GM19240 (cell line): ENCODE results near the gene AP1G2.
"Not testable (repeated sequence)": the region's sequence is repeated elsewhere in the genome, so short reads cannot be mapped to it uniquely, and the experiment has no call there.

Experiments used
- DNase-seq: peaks from one replicate; pipeline ENCODE4 v3.0.0; 2011; ENCODE audit warnings: low spot score; ENCODE audit not compliant: insufficient read length

Gene AP1G2

DNA sequence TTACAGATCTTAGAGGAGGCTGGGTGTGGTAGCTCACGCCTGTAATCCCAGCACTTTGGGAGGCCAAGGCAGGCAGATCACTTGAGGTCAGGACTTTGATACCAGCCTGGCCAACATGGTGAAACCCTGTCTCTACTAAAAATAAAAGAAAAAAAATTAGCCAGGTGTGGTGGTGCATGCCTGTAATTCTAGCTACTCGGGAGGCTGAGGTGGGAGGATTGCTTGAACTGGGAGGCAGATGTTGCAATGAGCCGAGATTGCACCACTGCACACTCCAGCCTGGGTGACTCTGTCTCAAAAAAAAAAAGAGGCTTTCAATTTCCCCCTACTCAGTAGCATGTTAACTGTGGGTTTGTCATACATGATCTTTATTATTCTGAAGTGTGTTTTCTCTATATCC, 26.6 kb upstream of the AP1G2 start:
- not testable (repeated sequence) for DNase-seq

- DNase-seq: no peak
Measured at GRCh38 chr14:23590198-23590597, 22.6 kb upstream of the AP1G2 start.

- DNase-seq: no peak
Measured at GRCh38 chr14:23589606-23590005, 22.0 kb upstream of the AP1G2 start.

DNA sequence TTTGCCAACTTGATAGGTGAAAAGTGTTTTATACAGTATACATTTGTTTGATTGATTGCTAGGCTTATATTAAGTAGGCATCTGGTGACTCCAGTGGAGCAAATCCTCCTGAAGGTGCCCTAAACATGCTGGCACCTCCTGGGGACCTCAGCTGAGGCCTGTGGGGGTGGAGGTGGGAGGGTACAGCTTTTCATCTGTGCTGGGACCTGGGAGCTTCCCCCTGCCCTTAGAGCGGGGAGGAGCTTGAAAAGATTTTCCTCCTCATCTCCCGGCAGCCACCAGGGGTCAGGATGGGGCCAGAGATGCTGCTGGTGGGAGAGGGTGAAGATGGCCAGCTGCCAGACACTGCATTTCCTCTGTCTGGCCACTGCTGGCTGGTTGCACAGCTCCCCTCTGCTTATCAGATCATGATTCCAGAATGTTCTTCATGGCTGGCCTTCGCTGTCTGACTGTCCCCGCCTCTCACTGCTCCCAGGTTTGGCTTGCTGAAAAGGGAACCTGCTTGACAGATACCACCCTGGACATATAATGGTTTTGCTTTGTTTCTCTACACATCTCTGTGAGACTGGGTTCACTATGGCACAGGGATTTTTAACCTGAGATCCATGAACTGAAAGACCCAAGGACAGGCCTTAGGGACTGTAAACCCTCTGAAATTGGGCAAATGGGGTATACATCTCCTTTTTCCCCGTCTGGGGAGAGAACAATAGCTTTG, 21.4 kb upstream of the AP1G2 start:
- DNase-seq: peak; percentile 97

GRCh38 chr14:23584527-23585203, 17.1 kb upstream of the AP1G2 start:
- not testable (repeated sequence) for DNase-seq

DNA sequence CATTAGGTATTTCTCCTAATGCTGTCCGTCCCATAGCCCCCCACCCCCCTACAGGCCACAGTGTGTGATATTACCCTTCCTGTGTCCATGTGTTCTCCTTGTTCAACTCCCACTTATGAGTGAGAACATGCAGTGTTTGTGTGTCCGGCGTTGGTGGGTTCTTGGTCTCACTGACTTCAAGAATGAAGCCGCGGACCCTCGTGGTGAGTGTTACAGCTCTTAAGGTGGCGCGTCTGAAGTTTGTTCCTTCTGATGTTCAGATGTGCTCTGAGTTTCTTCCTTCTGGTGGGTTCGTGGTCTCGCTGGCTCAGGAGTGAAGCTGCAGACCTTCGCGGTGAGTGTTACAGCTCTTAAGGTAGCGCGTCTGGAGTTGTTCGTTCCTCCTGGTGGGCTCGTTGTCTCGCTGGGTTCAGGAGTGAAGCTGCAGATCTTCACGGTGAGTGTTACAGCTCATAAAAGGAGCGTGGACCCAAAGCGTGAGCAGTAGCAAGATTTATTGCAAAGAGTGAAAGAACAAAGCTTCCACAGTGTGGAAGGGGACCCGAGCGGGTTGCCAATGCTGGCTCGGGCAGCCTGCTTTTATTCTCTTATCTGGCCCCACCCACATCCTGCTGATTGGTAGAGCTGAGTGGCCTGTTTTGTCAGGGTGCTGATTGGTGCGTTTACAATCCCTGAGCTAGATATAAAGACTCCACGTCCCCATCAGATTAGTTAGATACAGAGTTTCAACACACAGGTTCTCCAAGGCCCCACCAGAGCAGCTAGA, 16.4 kb upstream of the AP1G2 start:
- DNase-seq: not testable (repeated sequence)

GRCh38 chr14:23582906-23583760, 15.5 kb upstream of the AP1G2 start:
- DNase-seq: no peak

GRCh38 chr14:23580948-23581281, 13.3 kb upstream of the AP1G2 start:
- no peak for DNase-seq

GRCh38 chr14:23580152-23580926, 12.7 kb upstream of the AP1G2 start:
- DNase-seq: no peak

GRCh38 chr14:23579739-23580138, 12.1 kb upstream of the AP1G2 start:
- DNase-seq: no peak

GRCh38 chr14:23579311-23579630, 11.7 kb upstream of the AP1G2 start:
- no peak for DNase-seq

GRCh38 chr14:23578560-23579310, 11.1 kb upstream of the AP1G2 start, which contains the start of gene JPH4:
Gene JPH4, minus strand, starts transcription at chr14:23578790. Its CDS starts 1,337 bp downstream, at chr14:23577453.
- no peak for DNase-seq

DNA sequence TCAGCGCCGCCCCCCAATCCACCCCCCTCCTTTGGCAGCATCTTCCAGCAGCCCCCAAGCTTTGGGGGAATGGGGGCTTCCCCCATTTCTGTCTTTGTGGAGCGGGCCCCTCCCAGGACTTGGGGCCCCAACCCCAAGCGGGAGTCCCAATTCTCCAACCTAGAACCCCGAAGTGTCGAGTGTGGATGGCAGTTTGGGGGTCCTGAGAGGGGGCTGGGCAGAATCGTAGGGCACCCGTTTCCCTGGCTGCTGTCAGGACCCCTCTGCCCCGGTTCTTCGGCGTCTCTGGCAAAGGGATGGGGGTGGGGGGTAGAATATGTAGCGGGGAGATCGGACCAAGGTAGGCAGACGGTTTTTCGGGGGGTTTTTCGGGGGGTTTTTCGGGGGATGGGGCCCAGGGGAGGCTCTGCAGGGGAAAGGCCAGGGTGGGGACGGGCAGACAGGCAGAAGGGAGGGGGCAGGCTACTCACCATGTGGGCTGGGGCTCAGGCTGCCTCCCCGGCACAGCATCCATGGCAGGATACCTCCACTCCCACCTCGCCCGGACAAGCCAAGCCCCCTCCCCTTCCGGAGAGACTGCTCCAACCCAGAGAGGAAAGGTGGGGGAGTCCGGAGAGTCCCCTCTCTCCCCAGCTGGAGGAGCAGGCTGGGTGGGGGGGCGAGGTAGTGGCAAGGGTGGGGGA, 10.3 kb upstream of the AP1G2 start:
- no peak for DNase-seq

DNA sequence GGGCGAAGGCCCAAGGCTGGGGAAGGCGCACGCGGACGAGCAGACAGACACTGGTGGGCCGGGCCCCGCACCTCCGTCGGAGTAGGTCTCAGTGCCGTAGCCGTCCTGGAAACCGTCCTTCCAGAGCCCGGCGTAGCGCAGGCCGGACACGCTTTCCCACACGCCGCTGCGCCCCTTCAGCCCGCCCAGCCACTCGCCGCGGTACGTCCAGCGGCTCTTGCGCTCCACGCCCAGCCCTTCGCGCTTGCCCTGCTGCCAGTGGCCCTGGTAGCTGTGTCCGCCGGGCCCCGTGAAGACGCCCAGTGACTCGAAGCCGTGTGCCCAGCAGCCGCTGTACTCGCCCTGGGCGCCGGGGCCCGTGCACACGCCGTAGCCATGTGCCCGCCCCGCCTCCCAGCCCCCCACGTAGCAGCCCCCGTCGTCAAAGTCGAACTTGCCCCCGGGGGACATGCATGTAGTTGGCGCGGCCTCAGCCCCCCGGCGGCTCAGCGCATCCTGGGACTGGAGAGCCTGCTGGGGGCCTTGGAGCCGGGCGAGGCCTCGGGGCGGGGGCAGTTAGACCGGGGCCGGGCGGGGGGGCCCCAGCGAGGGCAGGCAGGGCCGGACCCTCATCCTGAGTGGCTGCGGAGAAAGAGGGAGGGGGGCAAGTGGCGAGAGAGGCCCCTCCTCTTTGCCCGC, 9.6 kb upstream of the AP1G2 start:
- no peak for DNase-seq

DNA sequence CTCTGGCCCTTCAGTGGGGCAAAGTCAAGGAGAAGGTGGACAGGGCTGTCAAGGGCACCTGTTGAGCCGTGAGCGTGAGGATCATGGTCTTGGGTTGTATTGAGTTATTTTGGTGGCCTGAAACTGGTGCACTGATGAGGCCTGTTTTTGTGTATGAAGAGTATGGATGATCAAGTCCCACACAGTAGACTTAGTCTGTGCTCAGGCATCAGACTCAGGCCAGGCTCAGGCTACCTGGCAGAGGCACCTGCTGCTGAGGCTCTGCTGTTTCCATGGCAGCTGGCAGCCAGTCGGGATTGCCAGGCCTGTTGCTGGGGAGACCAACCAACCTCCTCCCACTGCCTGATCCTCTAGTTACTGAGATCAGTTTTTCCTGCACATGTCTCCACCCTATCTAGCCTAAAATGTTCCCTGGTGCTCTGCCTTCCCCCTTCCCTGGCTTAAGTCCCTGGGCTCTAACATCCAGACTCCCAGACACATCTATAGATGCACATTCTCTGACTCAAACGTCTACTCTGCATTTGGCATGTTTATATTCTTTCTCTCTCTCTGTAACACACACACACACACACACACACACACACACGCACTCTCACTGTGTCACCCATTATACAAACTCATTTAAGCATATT, 5.9 kb upstream of the AP1G2 start:
- no peak for DNase-seq

DNA sequence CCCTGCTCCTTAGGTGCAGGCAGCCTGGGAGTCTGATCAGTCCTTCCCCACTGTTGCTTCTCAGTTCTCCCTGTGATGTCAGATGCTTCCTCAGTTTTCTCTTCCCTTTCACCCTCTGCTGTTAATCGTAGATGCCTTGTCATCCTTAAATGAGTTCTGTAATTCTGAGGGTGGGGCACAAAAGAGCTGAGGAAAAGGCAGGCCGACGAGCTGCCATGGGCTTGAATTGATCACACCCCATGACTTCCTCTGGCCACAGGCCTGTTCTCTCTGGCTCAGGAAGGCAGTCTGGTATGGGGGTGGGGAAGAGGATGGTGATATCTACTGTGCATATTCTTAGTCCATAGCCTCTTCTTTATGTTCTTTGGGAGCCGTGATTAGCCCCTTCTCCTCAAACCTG, 5.2 kb upstream of the AP1G2 start:
- no peak for DNase-seq

DNA sequence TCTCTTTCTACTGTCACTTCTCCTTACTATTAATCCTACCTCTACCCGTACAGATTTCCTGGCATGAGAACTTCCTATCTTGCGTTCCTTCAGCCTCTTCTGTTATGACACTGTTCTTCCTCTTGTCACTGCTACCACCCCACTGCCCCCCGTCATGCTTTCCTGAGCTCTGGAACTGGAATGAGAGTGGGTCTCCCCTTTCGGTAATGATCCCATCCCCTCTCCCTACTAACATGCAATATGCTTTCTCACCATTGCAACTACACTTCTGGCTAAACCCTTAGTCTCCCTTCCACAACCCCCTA, 4.9 kb upstream of the AP1G2 start:
- no peak for DNase-seq

- DNase-seq: no peak
Measured at GRCh38 chr14:23571701-23572523, 4.3 kb upstream of the AP1G2 start.
